Activated CD4-positive, alpha-beta T cell treated with anti-CD3 and anti-CD28 coated beads, Interleukin-2, amount 50 U/mL, for 48 hours (primary cell): ENCODE results near the gene BRSK1.

Source experiments
- DNase-seq, 2 experiments: peaks; one replicate each; pipeline ENCODE4 v3.0.0-alpha.2; 2020

BRSK1 gene

DNA sequence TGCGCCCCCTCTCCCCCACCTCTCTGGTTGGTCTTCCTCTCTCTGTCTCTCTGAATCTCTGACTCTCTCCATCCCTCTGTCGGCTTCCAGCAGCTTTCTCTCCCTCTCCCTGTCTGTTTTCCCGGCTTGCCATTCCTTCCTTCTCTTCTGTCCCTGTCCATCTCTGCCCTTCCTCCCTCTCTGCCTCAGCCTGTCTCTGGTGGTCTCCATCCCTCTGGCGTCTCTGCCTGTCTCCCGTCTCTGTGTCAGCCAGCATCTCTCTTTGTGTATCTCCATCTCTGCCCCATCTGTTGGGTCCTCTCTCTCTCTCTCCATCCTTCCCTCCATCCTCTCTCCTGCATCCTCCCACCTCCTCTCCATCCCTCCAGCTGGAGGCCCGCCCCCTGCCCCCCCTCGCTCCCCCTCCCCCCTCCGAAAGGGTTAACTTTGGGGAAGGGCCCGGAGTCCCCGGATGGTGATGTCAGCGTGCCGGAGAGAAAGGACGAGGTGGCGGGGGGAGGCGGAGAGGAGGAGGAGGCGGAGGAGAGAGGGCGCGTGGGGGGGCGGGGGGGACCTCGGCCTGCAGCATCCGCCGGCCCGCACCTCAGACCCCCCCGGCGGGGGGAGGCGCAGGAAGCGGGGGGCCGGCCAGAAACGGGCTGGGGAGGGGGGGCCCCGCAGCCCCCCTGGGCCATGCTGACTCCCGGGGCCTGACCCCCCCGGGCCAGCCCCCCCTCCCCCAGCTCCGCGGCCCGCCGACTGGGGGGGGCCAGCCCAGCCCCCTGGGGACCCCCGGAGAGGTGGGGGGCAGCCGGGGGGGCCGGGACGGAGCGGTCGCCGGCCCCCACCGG lies at the start of gene BRSK1:
BRSK1 (plus strand) TSS at position 450 of the 830 bp plus-strand sequence. CDS start 446 bp downstream, outside the sequence.
- DNase-seq: peak; percentile 43 to 56

- DNase-seq: no peak
These were observed 45.8 kb upstream of the BRSK1 start for GRCh38 chr19:55238030-55238429.

DNA sequence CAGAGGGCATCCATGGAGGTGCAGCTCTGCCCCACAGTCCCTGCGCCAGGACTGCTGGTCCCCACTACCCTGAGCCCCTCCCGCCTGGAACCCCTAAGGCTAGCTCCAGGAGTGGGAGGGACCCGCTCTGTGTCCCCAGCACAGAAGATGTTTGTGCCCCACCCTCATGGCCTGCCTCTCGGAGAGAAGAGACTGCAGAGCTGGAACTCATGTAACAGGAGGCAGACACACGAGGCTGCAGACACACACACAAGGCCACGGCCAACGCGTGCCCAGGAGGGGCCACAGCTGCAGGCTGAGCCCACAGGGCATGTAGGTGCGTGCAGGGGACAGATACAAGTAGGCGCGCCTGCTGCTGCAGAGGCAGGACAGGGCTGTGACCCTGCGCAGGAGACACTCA lies 44.8 kb upstream of the BRSK1 start:
- DNase-seq: no peak

GRCh38 chr19:55240713-55241020 lies 43.1 kb upstream of the BRSK1 start:
- no peak for DNase-seq

DNA sequence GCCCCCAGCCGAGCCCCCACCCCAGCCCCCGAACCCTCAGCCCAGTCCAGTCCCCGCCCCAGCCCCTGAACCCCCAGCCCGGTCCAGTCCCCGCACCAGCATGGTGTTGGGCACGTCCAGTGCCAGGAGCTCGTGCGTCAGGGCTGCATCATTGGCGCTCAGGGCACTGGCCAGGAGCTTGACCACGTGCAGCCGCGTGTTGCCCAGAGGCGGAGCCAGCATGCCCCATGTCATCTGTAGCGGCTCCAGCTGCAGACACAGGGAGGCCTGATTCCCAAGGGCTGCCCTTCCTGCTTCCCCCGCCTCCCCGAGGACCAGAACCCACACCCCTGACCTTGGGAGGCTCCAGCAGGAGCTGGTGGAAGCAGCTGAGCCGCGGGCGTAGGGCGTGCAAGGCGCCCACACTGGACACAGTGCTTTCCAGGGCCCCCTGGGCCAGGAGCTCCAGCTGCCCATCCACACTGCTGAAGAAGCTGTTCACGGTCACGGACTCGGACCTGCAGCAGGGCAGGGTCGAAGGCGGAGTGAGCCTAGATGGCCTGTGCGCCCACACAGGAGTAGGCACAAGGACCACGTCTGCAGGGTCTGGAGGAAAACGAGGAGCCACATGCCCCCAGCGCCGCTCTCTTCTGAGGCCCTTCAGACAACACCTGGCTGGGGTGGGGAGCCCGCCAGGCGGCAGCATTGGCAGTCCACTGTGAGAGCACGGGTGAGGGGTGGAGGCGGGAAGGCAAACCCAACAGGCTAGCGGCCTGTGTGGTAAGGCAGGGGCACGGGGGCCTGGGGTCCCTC lies 42.5 kb upstream of the BRSK1 start:
- no peak for DNase-seq

- DNase-seq: no peak
These were observed 41.8 kb upstream of the BRSK1 start for GRCh38 chr19:55241935-55242464.

GRCh38 chr19:55242517-55242916 lies 41.3 kb upstream of the BRSK1 start:
- no peak for DNase-seq

DNA sequence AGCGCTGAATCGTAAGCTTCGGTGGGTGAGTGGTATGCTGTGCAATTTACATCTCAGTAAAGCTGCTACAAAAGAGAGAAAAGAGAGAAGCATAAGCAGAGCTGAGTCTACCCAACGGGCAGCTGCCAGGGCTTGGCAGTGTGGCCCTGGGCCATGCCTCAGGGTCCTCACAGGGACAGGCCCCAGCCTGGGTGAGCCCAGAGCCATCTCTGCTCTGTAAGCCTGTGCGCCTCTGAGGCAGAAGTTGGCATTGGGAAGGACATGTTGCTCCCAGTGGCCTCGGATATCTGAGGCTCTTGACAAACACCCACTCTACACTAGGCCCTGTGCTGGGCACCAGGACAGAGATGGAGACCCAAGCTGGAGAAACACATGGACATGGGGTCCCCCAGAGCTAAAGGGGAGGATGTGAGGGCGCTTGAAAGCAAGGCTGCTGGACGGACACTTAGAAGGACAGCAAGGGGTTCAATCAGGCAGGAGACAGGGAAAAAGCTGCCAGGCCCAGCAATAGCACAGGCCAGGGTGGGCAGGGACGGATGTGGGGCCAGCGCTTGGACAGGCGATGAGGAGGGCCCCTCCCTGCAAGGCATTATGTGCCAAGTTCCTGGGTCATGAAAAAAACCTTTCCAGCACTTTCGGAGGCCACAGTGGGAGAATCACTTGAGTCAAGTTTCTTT lies 39.7 kb upstream of the BRSK1 start:
- DNase-seq: no peak

DNA sequence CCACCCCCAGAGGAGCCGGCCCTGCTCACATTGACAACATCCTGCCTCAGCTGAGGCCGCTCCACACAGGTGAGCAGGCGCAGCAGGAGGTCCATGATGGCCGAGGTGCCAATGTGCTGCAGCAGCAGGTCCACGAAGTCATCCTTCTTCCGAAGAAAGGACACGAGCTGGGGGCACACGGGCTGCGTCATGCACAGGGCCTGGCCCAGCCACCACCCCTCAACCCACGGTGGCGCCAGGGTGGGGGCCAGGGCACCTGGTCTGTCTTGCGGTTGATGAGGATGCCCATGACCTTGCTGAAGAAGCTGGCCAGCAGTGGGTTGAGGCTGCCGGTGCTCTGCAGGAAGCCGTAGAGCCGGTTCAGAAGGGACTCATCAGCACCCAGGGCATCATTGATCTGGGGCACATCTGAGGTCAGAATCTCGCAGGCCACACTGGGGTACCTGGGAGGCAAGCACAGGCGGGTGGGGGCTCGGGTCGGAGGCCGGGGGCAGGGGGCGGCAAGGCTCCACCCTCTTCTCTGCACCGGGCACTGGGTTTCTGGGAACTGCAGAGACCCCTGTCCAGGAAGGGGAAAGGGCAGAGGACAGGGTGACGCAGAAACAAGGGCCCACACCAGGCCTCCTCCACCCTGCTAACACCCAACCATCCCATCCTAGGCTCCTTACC lies 38.4 kb upstream of the BRSK1 start:
- DNase-seq: no peak

DNA sequence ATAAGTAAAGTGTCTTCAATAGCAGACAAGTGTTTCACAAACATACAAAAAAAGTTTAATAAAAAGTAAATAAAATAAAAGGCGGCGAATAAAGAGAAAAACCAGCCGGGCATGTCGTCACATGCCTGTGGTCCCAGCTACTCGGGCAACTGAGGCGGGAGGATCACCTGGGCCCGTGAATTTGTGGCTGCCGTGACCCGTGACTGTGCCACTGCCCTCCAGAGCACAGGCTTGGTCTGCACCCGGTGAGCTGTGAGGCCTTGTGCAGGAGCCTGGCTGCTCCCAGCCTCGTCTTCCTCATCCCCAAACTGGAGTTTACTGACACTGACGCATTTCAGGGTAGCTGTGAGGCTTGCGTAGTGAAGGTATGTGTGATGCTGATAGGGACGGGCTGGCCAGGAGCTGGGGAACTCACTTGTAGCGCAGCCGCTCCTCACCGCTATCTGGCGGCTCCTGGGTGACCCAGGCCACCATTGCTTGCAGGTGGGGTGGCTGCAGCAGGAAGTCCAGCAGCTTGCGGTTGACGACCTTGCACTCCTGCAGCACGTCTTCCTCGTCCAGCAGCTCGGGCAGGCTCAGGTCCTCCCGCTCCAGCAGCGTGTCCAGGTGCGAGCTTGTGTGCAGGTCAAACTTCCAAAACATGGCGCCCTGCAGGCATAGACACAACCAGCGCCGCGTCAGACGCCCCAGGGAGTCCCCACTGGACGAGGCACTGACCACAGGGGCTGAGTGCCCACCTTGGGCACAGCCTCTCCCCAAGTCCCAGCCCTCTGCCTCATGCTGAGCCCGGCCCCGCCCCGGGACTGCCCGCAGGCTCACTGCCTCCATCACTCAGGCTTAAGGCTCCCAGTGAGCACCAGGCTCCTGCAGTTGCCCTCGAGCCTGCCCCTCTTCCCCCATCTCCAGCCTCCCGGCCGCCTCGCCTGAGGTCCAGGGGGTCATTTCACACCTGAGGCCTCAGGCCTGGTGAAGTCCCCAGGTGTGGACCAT lies 37.0 kb upstream of the BRSK1 start:
- DNase-seq: no peak

DNA sequence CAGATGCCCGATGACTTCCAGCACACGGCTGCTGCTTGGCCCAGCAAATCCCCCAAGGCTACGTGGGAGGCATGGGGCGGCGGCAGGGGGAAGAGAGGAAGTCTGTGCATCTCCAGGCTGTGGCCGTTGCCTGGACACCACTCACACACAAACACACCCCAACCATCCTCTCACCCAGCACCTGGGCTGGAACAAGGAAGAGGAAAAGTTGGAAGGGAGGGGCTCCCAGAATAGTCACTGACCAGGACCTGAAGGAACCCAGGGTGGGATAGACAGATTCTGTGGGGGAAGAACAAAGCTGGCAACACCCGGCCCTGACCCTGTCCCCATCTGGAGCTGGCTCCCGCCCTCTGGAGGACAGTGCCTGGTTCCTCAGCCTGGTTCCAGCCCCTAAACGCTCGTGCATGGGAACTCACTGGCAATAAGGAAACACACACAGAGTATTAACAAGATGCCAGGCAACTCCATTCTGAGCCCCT lies 36.1 kb upstream of the BRSK1 start:
- no peak for DNase-seq

DNA sequence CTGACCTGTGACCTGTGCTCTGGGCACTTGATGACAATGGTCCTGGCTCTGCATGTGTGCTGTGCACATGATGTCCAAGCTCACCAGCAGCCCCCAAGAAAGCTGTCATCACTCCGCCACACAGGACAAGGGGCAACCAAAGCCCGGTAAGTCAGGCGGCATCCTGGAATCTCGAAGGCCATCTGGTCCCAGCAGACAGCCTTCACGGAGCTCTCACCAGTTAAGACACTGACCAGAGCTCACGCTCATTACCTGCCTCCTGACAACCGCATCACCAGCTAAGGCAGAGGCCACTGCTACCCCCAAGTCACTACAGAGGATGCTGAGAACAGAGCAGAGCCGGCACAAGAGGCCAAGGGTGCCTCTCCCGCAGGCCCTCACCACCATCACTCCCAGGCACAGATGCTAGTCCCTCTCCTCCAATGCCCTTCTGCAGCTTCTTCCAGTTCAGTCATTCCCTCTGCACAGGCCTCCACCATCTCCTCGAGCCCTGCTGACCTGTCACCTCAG lies 35.6 kb upstream of the BRSK1 start:
- no peak for DNase-seq

- no peak for DNase-seq
These were observed 35.1 kb upstream of the BRSK1 start for GRCh38 chr19:55248704-55249103.

GRCh38 chr19:55249841-55250240 lies 34.0 kb upstream of the BRSK1 start:
- DNase-seq: no peak

DNA sequence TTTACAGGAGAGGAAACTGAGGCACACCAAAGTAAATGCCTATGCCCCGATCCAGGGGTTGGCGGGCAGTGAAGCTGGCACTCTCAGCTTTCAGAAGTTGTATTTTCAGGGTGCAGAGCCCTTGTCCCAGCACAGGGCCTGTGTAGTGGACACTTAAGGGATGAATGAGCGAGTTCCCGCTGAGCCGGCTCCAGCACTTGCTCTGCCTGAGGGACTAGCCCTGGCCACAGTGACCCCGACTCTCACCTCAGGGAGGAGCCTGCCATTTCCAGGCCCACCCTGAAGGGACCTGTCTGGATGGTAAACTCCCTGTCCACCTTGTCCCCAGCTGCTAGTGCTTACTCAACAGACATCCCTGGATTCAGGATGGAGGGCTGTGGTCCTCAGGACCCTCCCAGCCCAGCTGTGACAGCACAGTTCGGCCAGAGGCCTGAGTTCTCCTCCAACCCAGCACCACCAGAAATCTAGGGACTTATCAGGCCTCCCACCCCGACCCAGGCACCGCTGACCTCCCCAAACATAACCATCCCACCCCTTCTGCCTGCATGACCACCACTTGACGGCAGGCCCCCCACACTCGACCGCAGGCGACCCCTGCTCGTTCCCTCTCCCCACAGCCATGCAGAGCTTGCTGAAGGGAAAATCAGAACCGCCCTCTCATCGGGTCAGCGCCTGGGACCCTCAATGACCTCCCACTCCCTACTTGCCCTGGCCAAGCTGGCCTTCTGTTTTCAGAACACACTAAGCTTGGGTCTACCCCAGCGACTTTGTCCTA lies 33.3 kb upstream of the BRSK1 start:
- no peak for DNase-seq

DNA sequence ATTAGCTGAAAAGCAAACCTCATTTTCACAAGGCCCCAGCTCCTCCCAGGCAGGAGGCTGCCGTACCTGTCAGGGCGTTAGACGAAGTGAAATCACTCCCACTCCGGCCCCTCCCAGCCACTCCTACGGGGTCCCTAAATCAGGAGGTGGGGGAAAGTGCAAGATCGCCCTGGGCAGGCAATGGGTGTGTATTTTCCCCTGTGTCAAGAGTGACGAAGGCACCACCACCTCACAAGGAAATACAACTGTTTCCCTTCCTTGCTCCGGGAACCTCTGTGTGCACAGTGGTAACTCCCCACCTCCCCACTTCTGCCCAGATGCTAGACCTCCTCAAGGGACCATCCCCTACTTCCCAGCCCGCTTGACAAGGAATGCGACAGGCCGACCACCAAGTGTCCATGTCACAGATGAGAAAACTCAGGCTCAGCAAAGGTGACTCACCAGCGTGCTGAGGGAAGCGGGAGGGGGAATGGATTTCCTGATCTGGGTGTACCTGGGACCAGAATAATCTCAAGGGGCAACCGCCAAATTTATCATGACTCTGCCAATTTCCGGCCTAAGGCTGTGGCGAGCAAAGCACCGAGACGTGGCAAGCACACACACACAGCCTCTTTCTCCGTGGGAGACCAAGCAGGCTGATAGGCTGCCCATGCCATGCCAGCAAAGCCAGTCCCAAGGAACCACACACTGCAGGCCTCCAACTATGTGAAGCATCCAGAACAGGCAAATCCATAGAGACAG lies 32.3 kb upstream of the BRSK1 start:
- peak; percentile 54 to 68 for DNase-seq

GRCh38 chr19:55252760-55253663 lies 30.8 kb upstream of the BRSK1 start:
- no peak for DNase-seq

DNA sequence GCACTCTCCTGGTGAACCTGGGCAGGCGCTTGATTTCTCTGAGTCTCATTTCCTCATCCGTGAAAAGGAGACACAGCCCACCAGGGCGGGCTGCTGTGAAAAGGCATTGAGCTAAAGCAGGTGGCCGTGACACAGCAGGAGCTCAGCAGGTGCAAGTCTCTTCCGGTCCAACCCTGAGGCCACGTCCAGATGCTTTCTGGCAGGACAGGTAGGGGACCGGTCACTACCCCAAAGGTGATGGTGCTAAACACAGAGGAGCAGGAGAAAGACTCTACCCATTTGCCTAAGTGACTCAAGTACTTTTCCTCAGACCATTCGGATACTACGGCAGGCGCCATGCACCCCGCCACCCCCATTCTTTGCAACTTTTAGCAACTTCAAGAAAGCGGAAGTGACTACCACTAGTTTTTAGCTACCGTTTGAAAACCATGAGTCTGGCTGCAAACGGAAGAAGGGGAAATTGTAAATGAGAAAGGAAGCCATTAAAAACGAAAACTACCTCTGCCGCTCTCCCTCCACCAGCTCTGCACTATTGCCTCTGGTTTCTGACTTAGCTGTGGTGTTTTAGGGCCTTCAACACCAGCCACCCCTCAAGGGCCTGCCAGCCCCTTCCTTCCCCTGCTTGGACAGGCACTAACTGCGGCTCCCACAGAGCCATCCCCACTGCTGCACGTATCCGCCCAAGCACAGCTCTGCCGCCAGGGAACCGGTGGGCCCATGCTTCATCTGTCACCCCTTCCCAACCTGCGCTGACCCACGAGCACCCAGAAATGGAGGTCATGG lies 29.8 kb upstream of the BRSK1 start:
- DNase-seq: peak; percentile 52 to 64
